ENCODE measurements around the gene GDI1. TPM values are rescaled to one million over a fixed set of nuclear protein-coding genes. Genes with fewer than 3 reads are reported as not detected.

GDI1 gene
- total RNA-seq, 4 donors from 2014 or later, result 64.9 to 115 (median 73.6) TPM

DNA sequence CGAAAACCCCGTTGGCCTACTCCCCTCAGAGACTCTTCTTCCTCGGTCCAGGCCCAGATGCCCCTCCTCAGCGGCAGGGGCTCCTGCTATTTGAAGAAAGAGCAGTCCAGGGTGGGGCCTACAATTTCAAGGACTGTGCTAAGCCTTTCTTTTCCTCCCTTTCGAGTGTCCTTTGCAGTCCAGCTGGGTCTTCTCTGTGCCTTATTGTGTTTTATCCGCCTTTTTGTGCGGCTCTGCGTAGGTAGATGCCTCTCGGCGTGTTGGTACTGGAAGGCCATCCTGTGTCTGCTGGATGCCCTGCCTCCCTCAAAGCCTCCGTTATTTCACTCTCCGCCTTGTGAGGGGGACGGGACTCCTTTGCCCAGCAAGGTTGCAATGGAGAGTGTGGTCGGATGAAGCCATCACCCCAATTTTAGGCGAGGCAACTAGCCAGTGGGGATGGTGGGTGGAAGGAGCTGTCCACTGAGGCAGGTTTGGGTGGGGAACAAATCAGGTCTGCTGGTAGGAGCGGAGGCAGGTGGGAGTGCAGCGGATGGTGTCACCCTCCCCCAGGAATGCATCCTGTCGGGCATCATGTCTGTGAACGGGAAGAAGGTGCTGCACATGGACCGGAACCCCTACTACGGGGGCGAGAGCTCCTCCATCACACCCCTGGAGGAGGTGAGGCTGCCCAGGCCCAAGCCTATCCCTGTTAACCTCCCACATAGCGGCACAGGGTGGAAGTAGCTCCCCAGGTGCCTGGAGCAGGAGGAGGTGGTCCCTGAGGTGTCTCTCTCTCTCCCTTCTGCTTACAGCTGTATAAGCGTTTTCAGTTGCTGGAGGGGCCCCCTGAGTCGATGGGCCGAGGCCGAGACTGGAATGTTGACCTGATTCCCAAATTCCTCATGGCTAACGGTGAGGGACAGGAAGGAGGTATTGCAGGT is 1.3 kb downstream of the GDI1 start:
- no peak overlapping the region for H3K27ac ChIP-seq
- TF ChIP-seq POLR2AphosphoS5 (IDR thresholded peaks at IDR 0.05), result no peak
- TF ChIP-seq EP300 (IDR thresholded peaks at IDR 0.05), result no peak
- no peak for TF ChIP-seq POLR2A (IDR thresholded peaks at IDR 0.05)
- no peak for TF ChIP-seq CTCF (IDR thresholded peaks at IDR 0.05)
- WGBS, result 63% methylated on average over 23 of the region's 28 CpGs

DNA sequence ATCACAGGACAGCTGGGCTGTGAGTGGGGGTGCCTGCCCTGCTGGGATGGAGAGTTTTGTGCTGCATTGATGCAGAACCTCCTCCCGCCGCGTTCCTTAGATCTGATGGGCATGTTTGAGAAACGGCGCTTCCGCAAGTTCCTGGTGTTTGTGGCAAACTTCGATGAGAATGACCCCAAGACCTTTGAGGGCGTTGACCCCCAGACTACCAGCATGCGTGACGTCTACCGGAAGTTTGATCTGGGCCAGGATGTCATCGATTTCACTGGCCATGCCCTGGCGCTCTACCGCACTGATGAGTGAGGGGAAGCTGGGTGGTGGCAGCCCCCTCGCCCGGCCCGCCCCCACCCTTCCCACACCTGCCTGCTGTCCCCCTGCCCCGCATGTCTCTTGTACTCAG is 2.9 kb downstream of the GDI1 start:
- TF ChIP-seq EP300 (IDR thresholded peaks at IDR 0.05), result no peak
- no peak for TF ChIP-seq POLR2A (IDR thresholded peaks at IDR 0.05)
- TF ChIP-seq POLR2AphosphoS5 (IDR thresholded peaks at IDR 0.05), result no peak
- no peak for TF ChIP-seq CTCF (IDR thresholded peaks at IDR 0.05)
- Histone ChIP-seq H3K4me3 (no peak overlapping the region), H3K9me3 (no peaks in the 10 kb centered on the region), H3K27me3 (no peaks in the 10 kb centered on the region), H3K27ac (no peak overlapping the region), H3K4me1 (peaks cover 28% of the 10 kb centered on the region), H3K36me3 (peaks cover 36% of the 10 kb centered on the region)
- no peak for DNase-seq (ENCODE audit: low spot score in 2 of 2)
- 91% methylated on average over 16 of the region's 18 CpGs for WGBS

More for the DNA sequence above, 1.3 kb downstream of the GDI1 start:
- H3K27me3 ChIP-seq, result no peaks in the 10 kb centered on the region
- H3K4me3 ChIP-seq, result peak overlapping the region; percentile 67
- no peaks in the 10 kb centered on the region for H3K9me3 ChIP-seq
- no peak for DNase-seq (ENCODE audit: low spot score in 2 of 2)
- peaks cover 51% of the 10 kb centered on the region for H3K36me3 ChIP-seq
- peaks cover 15% of the 10 kb centered on the region for H3K4me1 ChIP-seq

- Histone ChIP-seq H3K27ac (no peak overlapping the region), H3K4me3 (no peak overlapping the region), H3K27me3 (no peaks in the 10 kb centered on the region), H3K9me3 (no peaks in the 10 kb centered on the region), H3K36me3 (peaks cover 29% of the 10 kb centered on the region), H3K4me1 (peaks cover 37% of the 10 kb centered on the region)
- no peak for DNase-seq (ENCODE audit: low spot score in 2 of 2)
- 81% methylated on average over 15 of the region's 17 CpGs for WGBS
- TF ChIP-seq POLR2A (IDR thresholded peaks at IDR 0.05), result no peak
- no peak for TF ChIP-seq EP300 (IDR thresholded peaks at IDR 0.05)
- TF ChIP-seq CTCF (IDR thresholded peaks at IDR 0.05), result no peak
- TF ChIP-seq POLR2AphosphoS5 (IDR thresholded peaks at IDR 0.05), result no peak
Observed at GRCh38 chrX:154440623-154441357, 3.8 kb downstream of the GDI1 start.

GRCh38 chrX:154441564-154441963 is 4.6 kb downstream of the GDI1 start:
- Histone ChIP-seq H3K9me3 (no peaks in the 10 kb centered on the region), H3K4me1 (peaks cover 37% of the 10 kb centered on the region), H3K36me3 (peaks cover 29% of the 10 kb centered on the region), H3K27ac (no peak overlapping the region), H3K27me3 (no peaks in the 10 kb centered on the region), H3K4me3 (no peak overlapping the region)
- no peak for DNase-seq (ENCODE audit: low spot score in 2 of 2)
- WGBS, result 88% methylated on average over 10 of the region's 11 CpGs
- TF ChIP-seq EP300 (IDR thresholded peaks at IDR 0.05), result no peak
- no peak for TF ChIP-seq CTCF (IDR thresholded peaks at IDR 0.05)
- no peak for TF ChIP-seq POLR2AphosphoS5 (IDR thresholded peaks at IDR 0.05)
- no peak for TF ChIP-seq POLR2A (IDR thresholded peaks at IDR 0.05)
